Endothelial cell of umbilical vein (primary cell): ENCODE measurements around the gene TMEM233. TPM values are rescaled to one million over a fixed set of nuclear protein-coding genes. Genes with fewer than 3 reads are reported as not detected.

ENCODE experiments used
- BruUV-seq: library from RNA; stranded (reverse); fragments of 400-500 nt; replicated peaks from 2 replicates; lab custom pipeline; 2021; lab: Mats Ljungman, UMichigan
- CTCF ChIA-PET: fragments of 300-600, 350-600 bp; sonication (Branson Sonifier 250); formaldehyde crosslinking; loops from one replicate; lab custom pipeline; 2021; ENCODE audit warnings: antibody characterized with exemption, inconsistent platforms; lab: Charles Lee
- POLR2A ChIA-PET: fragments of 300-600, 350-600 bp; sonication (Branson Sonifier 250); formaldehyde crosslinking; loops from one replicate; lab custom pipeline; 2021; ENCODE audit warnings: antibody characterized with exemption, inconsistent platforms; lab: Charles Lee
- DNase-seq: peaks from one replicate; pipeline ENCODE4 v3.0.0-alpha.2; 2011; ENCODE audit warnings: low read depth, low spot score
- FAIRE-seq: peaks from 2 replicates; lab custom pipeline; 2011; peaks lifted over from hg19 to GRCh38; lab: Jason Lieb, UNC
- H2AFZ ChIP-seq: 2 replicates; pipeline ENCODE4 v1.6.0; 2012; ENCODE audit warnings: low read depth, low read length, control low read depth, inconsistent platforms
- H3K27ac ChIP-seq: 2 replicates; pipeline ENCODE4 v1.5.1; 2011; ENCODE audit warnings: low read depth, mild to moderate bottlenecking, control low read depth, low read length, moderate library complexity; ENCODE audit not compliant: insufficient read depth
- H3K27me3 ChIP-seq, 2 experiments: 2 replicates each; pipeline versions ENCODE4 v1.6.0 to v1.6.1; 2011; ENCODE audit warnings: low read length in 2 of 2, mixed read lengths in 1 of 2; ENCODE audit not compliant: control insufficient read depth in 2 of 2, insufficient read depth in 2 of 2
- H3K36me3 ChIP-seq, 2 experiments: 2 replicates in 1 of 2; 3 replicates in 1 of 2; pipeline ENCODE4 v1.5.1; 2011; ENCODE audit warnings: low read length in 2 of 2, mild to moderate bottlenecking in 1 of 2, moderate library complexity in 1 of 2; ENCODE audit not compliant: control insufficient read depth in 2 of 2, insufficient read depth in 2 of 2; ENCODE audit errors: extremely low read depth in 1 of 2
- H3K4me1 ChIP-seq: 3 replicates; pipeline ENCODE4 v1.5.1; 2011; ENCODE audit warnings: mild to moderate bottlenecking, low read length; ENCODE audit not compliant: control insufficient read depth, insufficient read depth; ENCODE audit errors: extremely low read depth
- H3K4me2 ChIP-seq: 2 replicates; pipeline ENCODE4 v1.6.1; 2011; ENCODE audit warnings: low read length, control low read depth, mixed read lengths; ENCODE audit not compliant: insufficient read depth
- H3K4me3 ChIP-seq, 3 experiments: fragments of 200-600 bp in 1 of 3; sonication (generic), shearing (Covaris generic) in 1 of 3; replicated peaks in 1 of 3; 2 replicates each; pipeline ENCODE4 v1.5.1; 2011 to 2016; ENCODE audit warnings: control low read depth in 3 of 3, low read length in 3 of 3, mild to moderate bottlenecking in 2 of 3, inconsistent platforms in 1 of 3, low read depth in 1 of 3, moderate library complexity in 1 of 3; ENCODE audit not compliant: insufficient read depth in 1 of 3
- H3K79me2 ChIP-seq: 2 replicates; pipeline ENCODE4 v1.6.0; 2012; ENCODE audit warnings: low read length, inconsistent platforms; ENCODE audit not compliant: control insufficient read depth, insufficient read depth
- H3K9ac ChIP-seq: replicated peaks from 2 replicates; pipeline ENCODE3; 2011; ENCODE audit warnings: low read length, control low read depth; ENCODE audit not compliant: insufficient read depth; ENCODE audit errors: extremely low read depth
- H3K9me1 ChIP-seq: replicated peaks from 3 replicates; pipeline ENCODE4 v1.6.0; 2011; ENCODE audit warnings: mild to moderate bottlenecking, low read length; ENCODE audit not compliant: control insufficient read depth, insufficient read depth; ENCODE audit errors: extremely low read depth
- H3K9me3 ChIP-seq: replicated peaks from 2 replicates; pipeline ENCODE4 v1.5.1; 2012; ENCODE audit warnings: low read length, inconsistent platforms; ENCODE audit not compliant: control insufficient read depth, insufficient read depth
- H4K20me1 ChIP-seq: replicated peaks from 2 replicates; pipeline ENCODE3; 2011; ENCODE audit warnings: mild to moderate bottlenecking, low read length; ENCODE audit not compliant: control insufficient read depth, insufficient read depth; ENCODE audit errors: extremely low read depth
- CTCF ChIP-seq, 2 donors: IDR thresholded peaks; 1 replicate in 1 of 2; 2 replicates in 1 of 2; pipeline ENCODE4 v1.5.1; 2011; ENCODE audit warnings: low read length in 2 of 2, mild to moderate bottlenecking in 2 of 2, moderate library complexity in 2 of 2, control low read depth in 1 of 2, inconsistent platforms in 1 of 2, low read depth in 1 of 2; ENCODE audit not compliant: insufficient read depth in 1 of 2; ENCODE audit errors: extremely low read depth in 1 of 2
- EZH2 ChIP-seq: IDR thresholded peaks from 2 replicates; pipeline ENCODE4 v1.6.1; 2012; ENCODE audit warnings: borderline replicate concordance, low read depth, mild to moderate bottlenecking, moderate library complexity, low read length, inconsistent platforms; ENCODE audit not compliant: severe bottlenecking
- FOS ChIP-seq: IDR thresholded peaks from 2 replicates; pipeline ENCODE4 v1.6.1; 2011; ENCODE audit warnings: mild to moderate bottlenecking, low read length, moderate library complexity, borderline replicate concordance; ENCODE audit not compliant: insufficient read depth
- GATA2 ChIP-seq: IDR thresholded peaks from 2 replicates; pipeline ENCODE4 v1.7.0; 2011; ENCODE audit warnings: low read depth, mild to moderate bottlenecking, moderate library complexity, mixed read lengths, low read length; ENCODE audit not compliant: insufficient read length, insufficient read depth
- JUN ChIP-seq: IDR thresholded peaks from 2 replicates; pipeline ENCODE4 v1.6.1; 2011; ENCODE audit warnings: borderline replicate concordance, low read depth; ENCODE audit not compliant: insufficient read length, insufficient read depth
- MYC ChIP-seq: IDR thresholded peaks from one replicate; pipeline ENCODE4 v1.6.1; 2011; ENCODE audit warnings: mild to moderate bottlenecking, low read depth, low read length
- POLR2A ChIP-seq: IDR thresholded peaks from 2 replicates; pipeline ENCODE4 v1.6.1; 2012; ENCODE audit warnings: low read depth, mild to moderate bottlenecking, control low read depth, low read length
- POLR2AphosphoS5 ChIP-seq: IDR thresholded peaks from 2 replicates; pipeline ENCODE4 v1.6.1; 2012; ENCODE audit warnings: low read depth, mild to moderate bottlenecking, control low read depth, low read length, moderate library complexity; ENCODE audit not compliant: insufficient read depth
- dilution Hi-C: fragments of 300-500 bp; cut with MboI; formaldehyde crosslinking; loops from one replicate; pipeline ENCODE4 v1.15.0; 2019; ENCODE audit warnings: low sequenced_read_pairs; ENCODE audit not compliant: extremely low pct_ligation_motif_present
- intact Hi-C: fragments of 100-400 bp; cut with micrococcal nuclease; formaldehyde crosslinking; loops from one replicate; pipeline ENCODE4 v1.10.0; 2022
- polyA plus RNA-seq, 4 experiments: library from polyadenylated mRNA; depleted of rRNA in 3 of 4; stranded (reverse) in 3 of 4; unstranded in 1 of 4; fragments of >200 nt; gene quantifications; 2 replicates each; pipeline versions ENCODE4 v1.2.1 to v1.2.3, GENCODE V29; 2011 to 2012; ENCODE audit warnings: missing spikeins in 1 of 4
- total RNA-seq: library from RNA; stranded (reverse); gene quantifications from 2 replicates; pipeline ENCODE4 v1.2.3, GENCODE V29; 2021
- TF ChIP-seq, protein P1 (sequence below): IDR thresholded peaks from 2 replicates; pipeline ENCODE4 v1.6.1; 2011; ENCODE audit not compliant: insufficient read depth, insufficient read length

Gene TMEM233
- total and polyA plus RNA-seq, 2 donors (not counting 3 experiments of a cell fraction or from before 2014, with no cell fraction given): 0.01 TPM; not detected in 1

- TF ChIP-seq CTCF (IDR thresholded peaks at IDR 0.05; ENCODE audit: extremely low read depth in 1 of 2, insufficient read depth in 1 of 2, low read depth in 1 of 2, low read length in 2 of 2): no peak
- TF ChIP-seq JUN: no peak
- TF ChIP-seq MYC: no peak
- no peaks in the 10 kb centered on the region for H4K20me1 ChIP-seq
- no peak overlapping the region for H2AFZ ChIP-seq
- ChIA-PET CTCF (interaction anchor here (1.1 to 2.3 kb wide), 5 partner anchors 10 to 58 kb away, joined by 3 to 10 read pairs (median 4); no protein-coding TSS in a partner anchor), POLR2A (no interaction called here)
- H3K27ac ChIP-seq: no peak overlapping the region
- H3K27me3 ChIP-seq: no peaks in the 10 kb centered on the region
- H3K4me1 ChIP-seq: no peaks in the 10 kb centered on the region
- dilution Hi-C loops (no loop called here), intact Hi-C loops (no loop called here)
- no peaks in the 10 kb centered on the region for H3K9me1 ChIP-seq
- H3K36me3 ChIP-seq: no peaks in the 10 kb centered on the region
- no TSS peak for BruUV-seq
- no peak for FAIRE-seq
- no peak overlapping the region for H3K9ac ChIP-seq
- H3K9me3 ChIP-seq: no peaks in the 10 kb centered on the region
- H3K4me3 ChIP-seq: no peak overlapping the region
- H3K4me2 ChIP-seq: no peak overlapping the region
- H3K79me2 ChIP-seq: no peaks in the 10 kb centered on the region
- DNase-seq: no peak
Observed at GRCh38 chr12:119602734-119603094, 9.1 kb downstream of the TMEM233 start.

DNA sequence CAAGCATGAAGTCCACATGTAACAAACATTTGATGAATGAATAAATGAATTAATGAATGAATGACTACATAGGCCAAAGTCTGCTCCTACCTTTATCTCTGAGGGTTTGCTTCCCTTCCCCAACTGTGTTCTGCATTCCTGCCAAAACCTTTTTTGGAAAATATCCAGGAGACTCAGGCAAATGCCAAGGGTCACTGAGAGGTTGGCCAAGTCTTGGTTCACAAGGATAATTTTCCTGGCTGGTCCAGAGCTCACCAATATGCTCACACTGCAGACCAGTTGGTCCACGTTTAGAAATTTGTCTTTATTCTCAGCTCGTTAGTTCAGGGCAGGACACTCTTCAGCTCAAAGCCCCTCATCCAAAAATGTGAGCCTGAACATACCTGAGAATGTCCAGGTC lies 10.2 kb downstream of the TMEM233 start:
- no peaks in the 10 kb centered on the region for H3K9me3 ChIP-seq
- H3K9me1 ChIP-seq: no peaks in the 10 kb centered on the region
- BruUV-seq: no TSS peak
- ChIA-PET POLR2A (no interaction called here), CTCF (interaction anchor here (1.3 to 2.3 kb wide), 5 partner anchors 9 to 59 kb away, joined by 3 to 10 read pairs (median 4); no protein-coding TSS in a partner anchor)
- TF ChIP-seq GATA2: no peak
- no peak for TF ChIP-seq JUN
- no peak for TF ChIP-seq CTCF (IDR thresholded peaks at IDR 0.05; ENCODE audit: extremely low read depth in 1 of 2, insufficient read depth in 1 of 2, low read depth in 1 of 2, low read length in 2 of 2)
- no peak for TF ChIP-seq MYC
- TF ChIP-seq FOS: no peak
- TF ChIP-seq, protein P1, sequence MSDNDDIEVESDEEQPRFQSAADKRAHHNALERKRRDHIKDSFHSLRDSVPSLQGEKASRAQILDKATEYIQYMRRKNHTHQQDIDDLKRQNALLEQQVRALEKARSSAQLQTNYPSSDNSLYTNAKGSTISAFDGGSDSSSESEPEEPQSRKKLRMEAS: no peak
- no peak for TF ChIP-seq EZH2
- TF ChIP-seq POLR2A: no peak
- no peak for TF ChIP-seq POLR2AphosphoS5
- intact Hi-C loops (no loop called here), dilution Hi-C loops (no loop called here)
- H3K79me2 ChIP-seq: no peaks in the 10 kb centered on the region
- H3K4me2 ChIP-seq: no peak overlapping the region
- DNase-seq (no peak), FAIRE-seq (no peak)
- no peaks in the 10 kb centered on the region for H3K4me1 ChIP-seq
- no peaks in the 10 kb centered on the region for H3K36me3 ChIP-seq
- H3K27ac ChIP-seq: no peak overlapping the region
- H2AFZ ChIP-seq: no peak overlapping the region
- H3K9ac ChIP-seq: no peak overlapping the region
- no peak overlapping the region for H3K4me3 ChIP-seq
- no peaks in the 10 kb centered on the region for H3K27me3 ChIP-seq
- no peaks in the 10 kb centered on the region for H4K20me1 ChIP-seq
